ENCODE results near the gene PPL. TPM values are rescaled to one million over a fixed set of nuclear protein-coding genes. Genes with fewer than 3 reads are reported as not detected.
"Not testable (repeated sequence)": the region's sequence is repeated elsewhere in the genome, so short reads cannot be mapped to it uniquely, and the experiment has no call there.

PPL gene
- total RNA-seq, 4 donors from 2014 or later: 55.5 to 84.9 (median 72.0) TPM

- intact Hi-C loops (cut with DNase I): no loop called here
- Histone ChIP-seq H3K9me3 (no peaks in the 10 kb centered on the region), H3K27me3 (no peaks in the 10 kb centered on the region), H3K27ac (no peak overlapping the region), H3K4me1 (no peaks in the 10 kb centered on the region), H3K36me3 (peaks cover 24 to 32% of the 10 kb centered on the region in 2 donors), H3K4me3 (replicated peaks in 1 of 3) (no peak overlapping the region)
- WGBS, 2 donors: 80 to 82% methylated on average over 6 of the region's 6 CpGs
- DNase-seq: no peak
- TF ChIP-seq, protein P1, sequence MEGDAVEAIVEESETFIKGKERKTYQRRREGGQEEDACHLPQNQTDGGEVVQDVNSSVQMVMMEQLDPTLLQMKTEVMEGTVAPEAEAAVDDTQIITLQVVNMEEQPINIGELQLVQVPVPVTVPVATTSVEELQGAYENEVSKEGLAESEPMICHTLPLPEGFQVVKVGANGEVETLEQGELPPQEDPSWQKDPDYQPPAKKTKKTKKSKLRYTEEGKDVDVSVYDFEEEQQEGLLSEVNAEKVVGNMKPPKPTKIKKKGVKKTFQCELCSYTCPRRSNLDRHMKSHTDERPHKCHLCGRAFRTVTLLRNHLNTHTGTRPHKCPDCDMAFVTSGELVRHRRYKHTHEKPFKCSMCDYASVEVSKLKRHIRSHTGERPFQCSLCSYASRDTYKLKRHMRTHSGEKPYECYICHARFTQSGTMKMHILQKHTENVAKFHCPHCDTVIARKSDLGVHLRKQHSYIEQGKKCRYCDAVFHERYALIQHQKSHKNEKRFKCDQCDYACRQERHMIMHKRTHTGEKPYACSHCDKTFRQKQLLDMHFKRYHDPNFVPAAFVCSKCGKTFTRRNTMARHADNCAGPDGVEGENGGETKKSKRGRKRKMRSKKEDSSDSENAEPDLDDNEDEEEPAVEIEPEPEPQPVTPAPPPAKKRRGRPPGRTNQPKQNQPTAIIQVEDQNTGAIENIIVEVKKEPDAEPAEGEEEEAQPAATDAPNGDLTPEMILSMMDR (IDR thresholded peaks at IDR 0.05): no peak
- no peak for TF ChIP-seq POLR2A (IDR thresholded peaks at IDR 0.05)
Measured at GRCh38 chr16:4899474-4899846, 37.5 kb downstream of the PPL start.

GRCh38 chr16:4898811-4899473, 38.0 kb downstream of the PPL start:
- H3K4me1 ChIP-seq: no peaks in the 10 kb centered on the region
- no peak overlapping the region for H3K4me3 ChIP-seq (replicated peaks in 1 of 3)
- intact Hi-C loops (cut with DNase I): no loop called here
- WGBS, 2 donors: 92 to 93% methylated on average over 16 to 22 of the region's 28 CpGs
- H3K27ac ChIP-seq: no peak overlapping the region
- TF ChIP-seq, protein P1 (IDR thresholded peaks at IDR 0.05): no peak
- no peak for TF ChIP-seq POLR2A (IDR thresholded peaks at IDR 0.05)
- peaks cover 30 to 35% of the 10 kb centered on the region in 2 donors for H3K36me3 ChIP-seq
- H3K27me3 ChIP-seq: no peaks in the 10 kb centered on the region
- DNase-seq: no peak
- H3K9me3 ChIP-seq: no peaks in the 10 kb centered on the region

- Histone ChIP-seq H3K27me3 (no peaks in the 10 kb centered on the region), H3K27ac (no peak overlapping the region), H3K4me1 (no peaks in the 10 kb centered on the region), H3K9me3 (no peaks in the 10 kb centered on the region), H3K4me3 (replicated peaks in 1 of 3) (no peak overlapping the region), H3K36me3 (peaks cover 36 to 46% of the 10 kb centered on the region in 2 donors)
- intact Hi-C loops (cut with DNase I): no loop called here
- no peak for DNase-seq
- TF ChIP-seq, protein P1 (IDR thresholded peaks at IDR 0.05): no peak
- no peak for TF ChIP-seq POLR2A (IDR thresholded peaks at IDR 0.05)
- WGBS, 2 donors: 86 to 89% methylated on average over 3 to 7 of the region's 7 CpGs
Measured at GRCh38 chr16:4897328-4897727, 39.6 kb downstream of the PPL start.

DNA sequence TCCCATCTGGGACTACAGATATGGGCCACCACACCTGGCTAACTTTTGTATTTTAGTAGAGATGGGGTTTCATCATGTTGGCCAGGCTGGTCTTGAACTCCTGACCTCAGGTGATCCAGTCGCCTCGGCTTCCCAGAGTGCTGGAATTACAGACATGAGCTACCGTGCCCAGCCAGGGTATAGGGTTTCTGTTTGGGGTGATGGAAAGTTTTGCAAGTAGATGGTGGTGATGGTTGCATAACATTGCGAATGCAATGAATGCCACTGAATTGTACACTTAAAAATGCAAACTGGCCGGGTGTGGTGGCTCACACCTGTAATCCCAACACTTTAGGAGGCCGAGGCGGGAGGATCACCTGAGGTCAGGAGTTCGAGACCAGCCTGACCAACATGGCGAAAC, 40.2 kb downstream of the PPL start:
- H3K4me1 ChIP-seq; DNase-seq; intact Hi-C loops (cut with DNase I); H3K27ac ChIP-seq; H3K4me3 ChIP-seq (replicated peaks in 1 of 3); H3K9me3 ChIP-seq; H3K27me3 ChIP-seq: not testable (repeated sequence)
- 92 to 96% methylated on average over 9 of the region's 9 CpGs for WGBS, 2 donors
- H3K36me3 ChIP-seq: peaks cover 40 to 52% of the 10 kb centered on the region in 2 donors

GRCh38 chr16:4895366-4895765, 41.6 kb downstream of the PPL start:
- H3K36me3 ChIP-seq: peaks cover 38 to 64% of the 10 kb centered on the region in 2 donors
- no peak for TF ChIP-seq POLR2A (IDR thresholded peaks at IDR 0.05)
- TF ChIP-seq, protein P1 (IDR thresholded peaks at IDR 0.05): no peak

More at GRCh38 chr16:4895366-4895765, 41.6 kb downstream of the PPL start:
- Histone ChIP-seq H3K27me3 (no peaks in the 10 kb centered on the region), H3K4me3 (replicated peaks in 1 of 3) (no peak overlapping the region), H3K4me1 (no peaks in the 10 kb centered on the region), H3K9me3 (no peaks in the 10 kb centered on the region), H3K27ac (no peak overlapping the region)
- intact Hi-C loops (cut with DNase I): no loop called here
- DNase-seq: no peak
- WGBS, 2 donors: 93 to 98% methylated on average over 10 to 13 of the region's 13 CpGs
